Breast epithelium (tissue), 3 donors: Measurements from ENCODE around the gene MBD2.

Source experiments
- POLR2A ChIP-seq: fragments of 450-650 bp; IDR thresholded peaks from one replicate; pipeline ENCODE4 v1.6.1; 2016; ENCODE audit warnings: antibody characterized with exemption, mild to moderate bottlenecking, moderate library complexity
- POLR2AphosphoS5 ChIP-seq, 3 donors: sonication (generic); formaldehyde crosslinking; IDR thresholded peaks; one replicate each; pipeline ENCODE4 v1.6.1; 2017; ENCODE audit warnings: antibody characterized with exemption in 3 of 3
- TF ChIP-seq, protein P1 (sequence below), 3 donors: fragments of 450-650 bp; IDR thresholded peaks; one replicate each; pipeline ENCODE4 v1.5.1; 2016 to 2017; ENCODE audit warnings: antibody characterized with exemption in 3 of 3, mild to moderate bottlenecking in 3 of 3, moderate library complexity in 3 of 3

DNA sequence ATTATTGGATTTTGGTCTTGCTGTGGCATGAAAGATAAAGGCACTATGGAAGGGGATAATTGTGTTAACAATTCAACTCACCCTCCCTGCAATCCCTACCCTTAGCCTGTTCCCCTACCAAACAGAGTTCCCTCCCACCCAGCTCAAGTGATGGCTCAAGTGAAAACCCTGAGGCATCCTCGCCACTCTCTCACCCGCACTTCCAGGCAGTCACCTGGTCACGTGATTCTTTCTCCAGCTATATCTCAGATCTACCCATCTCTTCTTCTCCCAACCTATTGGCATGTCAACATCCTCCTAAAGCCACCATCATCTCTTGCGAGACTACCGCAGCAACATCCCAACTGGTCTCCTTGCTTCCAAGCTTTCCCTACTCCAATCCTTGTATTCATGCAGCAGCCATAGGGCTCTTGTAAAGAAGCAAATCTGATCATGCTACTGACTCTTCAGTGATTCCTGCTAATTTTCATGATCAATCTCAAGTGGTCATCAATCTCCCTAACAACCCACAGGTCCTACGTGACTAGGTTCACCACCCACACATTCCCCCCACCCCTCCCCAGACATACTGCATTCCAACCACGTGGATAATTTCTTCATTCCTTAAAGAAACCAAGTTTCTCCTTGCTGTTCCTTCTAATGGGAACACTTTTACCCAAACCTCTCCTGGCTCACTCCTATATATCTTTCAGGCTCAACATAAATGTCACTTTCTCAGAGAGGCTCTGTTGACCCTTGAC lies 66.7 kb downstream of the MBD2 start:
- TF ChIP-seq, protein P1, sequence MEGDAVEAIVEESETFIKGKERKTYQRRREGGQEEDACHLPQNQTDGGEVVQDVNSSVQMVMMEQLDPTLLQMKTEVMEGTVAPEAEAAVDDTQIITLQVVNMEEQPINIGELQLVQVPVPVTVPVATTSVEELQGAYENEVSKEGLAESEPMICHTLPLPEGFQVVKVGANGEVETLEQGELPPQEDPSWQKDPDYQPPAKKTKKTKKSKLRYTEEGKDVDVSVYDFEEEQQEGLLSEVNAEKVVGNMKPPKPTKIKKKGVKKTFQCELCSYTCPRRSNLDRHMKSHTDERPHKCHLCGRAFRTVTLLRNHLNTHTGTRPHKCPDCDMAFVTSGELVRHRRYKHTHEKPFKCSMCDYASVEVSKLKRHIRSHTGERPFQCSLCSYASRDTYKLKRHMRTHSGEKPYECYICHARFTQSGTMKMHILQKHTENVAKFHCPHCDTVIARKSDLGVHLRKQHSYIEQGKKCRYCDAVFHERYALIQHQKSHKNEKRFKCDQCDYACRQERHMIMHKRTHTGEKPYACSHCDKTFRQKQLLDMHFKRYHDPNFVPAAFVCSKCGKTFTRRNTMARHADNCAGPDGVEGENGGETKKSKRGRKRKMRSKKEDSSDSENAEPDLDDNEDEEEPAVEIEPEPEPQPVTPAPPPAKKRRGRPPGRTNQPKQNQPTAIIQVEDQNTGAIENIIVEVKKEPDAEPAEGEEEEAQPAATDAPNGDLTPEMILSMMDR (IDR thresholded peaks at IDR 0.05), result no peak
- TF ChIP-seq POLR2AphosphoS5 (IDR thresholded peaks at IDR 0.05) (no peak), POLR2A (no peak)
